Measurements from ENCODE around the gene HPCAL1. TPM values are rescaled to one million over a fixed set of nuclear protein-coding genes. Genes with fewer than 3 reads are reported as not detected.

HPCAL1 gene
- total and polyA plus RNA-seq, 2 of the 8 experiments (the other 6 are each of a cell fraction or from before 2014, with no cell fraction given): 5.8 to 8.6 TPM

GRCh38 chr2:10447895-10448575, 145.3 kb downstream of the HPCAL1 start, which contains the start of gene ODC1:
Gene ODC1 (minus strand): TSS chr2:10448327. CDS start chr2:10445032, 3,295 bp downstream.
- H3K4me1 ChIP-seq (replicated peaks in 1 of 4; ENCODE audit: control insufficient read depth in 3 of 4, insufficient read depth in 4 of 4, low read length in 3 of 4): peaks cover 2 to 10% (median 4%) of the 10 kb centered on the region in 4 experiments; a peak in 6 of 7 replicates
- peak within 1 kb of the TSS; percentile 53; the same call in 1 of the 2 replicates for H2BK15ac ChIP-seq (ENCODE audit: low read length)
- no peak within 1 kb of the TSS for H3K23ac ChIP-seq (ENCODE audit: insufficient read length)
- H3K14ac ChIP-seq (ENCODE audit: insufficient read length): no peak within 1 kb of the TSS
- peak within 1 kb of the TSS; percentile 52 for H4K91ac ChIP-seq (replicated peaks; ENCODE audit: insufficient read length, low read length)
- peak within 1 kb of the TSS; percentile 62; the same call in 1 of the 2 replicates for H3K18ac ChIP-seq (ENCODE audit: extremely low read depth, low read length)
- POLR2A ChIA-PET (ENCODE audit: partially characterized antibody): interaction anchor here (0.6 to 4.7 kb wide), 16 partner anchors 8 to 405 kb away, joined by 3 to 44 read pairs (median 3); partner anchors contain the start of genes KLF11 and NOL10
- DNase-seq (ENCODE audit: low read depth in 1 of 2, low spot score in 2 of 2): peak in 1 of 2 experiments; percentile 89
- H2BK120ac ChIP-seq (replicated peaks; ENCODE audit: low read depth, low read length): no peak within 1 kb of the TSS
- H3K4ac ChIP-seq (replicated peaks; ENCODE audit: insufficient read length, low read depth, low read length): no peak within 1 kb of the TSS
- peaks cover 4% of the 10 kb centered on the region; the same call in 1 of the 2 replicates for H3K23me2 ChIP-seq (ENCODE audit: low read depth, low read length)
- H2BK20ac ChIP-seq (ENCODE audit: low read length): no peak within 1 kb of the TSS
- WGBS, 2 experiments (ENCODE audit: extremely low coverage in 1 of 2, insufficient coverage in 1 of 2, insufficient read length in 1 of 2, insufficient replicate concordance in 2 of 2, low coverage in 1 of 2, low lambda C conversion rate in 2 of 2, missing lambda C conversion rate in 1 of 2): 2% methylated on average over 16 of the region's 99 CpGs; no CpG with 5 or more reads in 1 of the 2 experiments
- peaks cover 3 to 17% (median 14%) of the 10 kb centered on the region in 4 experiments; a peak in 5 of 8 replicates for H3K36me3 ChIP-seq (ENCODE audit: control insufficient read depth in 2 of 4, insufficient read depth in 4 of 4, low read length in 3 of 4)
- FAIRE-seq: no peak
- peak within 1 kb of the TSS; percentile 90 to 97 for H3K4me2 ChIP-seq (ENCODE audit: insufficient read depth in 1 of 2, low read depth in 2 of 2, low read length in 2 of 2)
- H3K27me3 ChIP-seq (replicated peaks in 1 of 4; ENCODE audit: control insufficient read depth in 3 of 4, extremely low read depth in 1 of 4, insufficient read depth in 3 of 4, low read length in 3 of 4): peaks cover 0 to 28% (median 12%) of the 10 kb centered on the region in 4 experiments; a peak in 5 of 7 replicates
- H2AK5ac ChIP-seq (ENCODE audit: low read depth, low read length): no peak within 1 kb of the TSS; the same call in 1 of the 2 replicates
- peaks cover 0 to 23% of the 10 kb centered on the region in 2 experiments; a peak in 2 of 4 replicates for H3K79me2 ChIP-seq (ENCODE audit: control insufficient read depth in 1 of 2, insufficient read depth in 2 of 2, low read length in 2 of 2)
- no peaks in the 10 kb centered on the region for H3K79me1 ChIP-seq (ENCODE audit: low read depth, low read length)
- peaks cover 0 to 2% of the 10 kb centered on the region in 2 experiments for H4K20me1 ChIP-seq (replicated peaks in 1 of 2; ENCODE audit: control insufficient read depth in 1 of 2, insufficient read depth in 2 of 2, low read length in 2 of 2)
- H2BK12ac ChIP-seq (ENCODE audit: low read depth, low read length): peak within 1 kb of the TSS; percentile 68; the same call in 1 of the 2 replicates
- CTCF ChIA-PET (ENCODE audit: partially characterized antibody): interaction anchor here (0.8 to 3.6 kb wide), 4 partner anchors 13 to 307 kb away, joined by 3 to 25 read pairs (median 3); no protein-coding TSS in a partner anchor
- H3K56ac ChIP-seq (replicated peaks; ENCODE audit: insufficient read length, low read depth, low read length): no peak within 1 kb of the TSS
- peak within 1 kb of the TSS; percentile 55; the same call in 1 of the 2 replicates for H3K27ac ChIP-seq (ENCODE audit: low read depth, low read length)
- no peaks in the 10 kb centered on the region for H3K9me3 ChIP-seq (ENCODE audit: insufficient read depth in 2 of 2, low read depth in 1 of 2, low read length in 1 of 2)
- peak within 1 kb of the TSS; percentile 98 for H4K8ac ChIP-seq (ENCODE audit: extremely low read depth, insufficient read depth, low read length)
- peak within 1 kb of the TSS; percentile 21; the same call in 1 of the 2 replicates for H2AFZ ChIP-seq (ENCODE audit: low read length)
- H3K9ac ChIP-seq (replicated peaks in 1 of 4; ENCODE audit: extremely low read depth in 1 of 4, low read depth in 3 of 4, low read length in 3 of 4): peak within 1 kb of the TSS; percentile 67 to 96 (median 74)
- H3K4me3 ChIP-seq (ENCODE audit: extremely low read depth in 1 of 4, insufficient read depth in 2 of 4, low read depth in 3 of 4, low read length in 4 of 4): peak within 1 kb of the TSS; percentile 46 to 76 (median 49)
- peak within 1 kb of the TSS; percentile 12 for H4K5ac ChIP-seq (ENCODE audit: insufficient read length, low read depth, low read length)
- H2BK5ac ChIP-seq (ENCODE audit: low read depth, low read length): peak within 1 kb of the TSS; percentile 85; the same call in 1 of the 2 replicates
- TF ChIP-seq E2F6 (IDR thresholded peaks at IDR 0.05) (peak; percentile 98), CEBPB (IDR thresholded peaks at IDR 0.05; ENCODE audit: low read depth, low read length) (no peak), RNF2 (IDR thresholded peaks at IDR 0.05; ENCODE audit: borderline replicate concordance, low read depth, low read length, missing control alignments, poor library complexity, severe bottlenecking) (peak; percentile 67), PHF8 (conservative IDR thresholded peaks at IDR 0.05; ENCODE audit: low read depth, low read length) (peak; percentile 61), TBP (IDR thresholded peaks at IDR 0.05; ENCODE audit: low read depth, low read length) (peak; percentile 76), KDM4A (IDR thresholded peaks at IDR 0.05; ENCODE audit: low read depth, low read length, severe bottlenecking) (peak; percentile 91), TAF1 (IDR thresholded peaks at IDR 0.05; ENCODE audit: low read depth, low read length) (peak; percentile 33; the same call in 1 of the 2 replicates), SUZ12 (IDR thresholded peaks at IDR 0.05; ENCODE audit: low read length) (no peak; the same call in 1 of the 2 replicates), CBX5 (IDR thresholded peaks at IDR 0.05; ENCODE audit: low read depth, low read length) (no peak), GTF2F1 (IDR thresholded peaks at IDR 0.05; ENCODE audit: borderline replicate concordance, low read depth, low read length) (peak; percentile 87; the same call in 1 of the 2 replicates)
